Activated CD4-positive, alpha-beta T cell treated with anti-CD3 and anti-CD28 coated beads, Interleukin-10, Interleukin-2, amounts not matched to agents 100 ng/mL and 50 ng/mL, durations not matched to agents 16 hours and 8 hours (primary cell): ENCODE results near the gene RXFP2.

Experiments
- DNase-seq: peaks from one replicate; pipeline ENCODE4 v3.0.0-alpha.2; 2020

RXFP2 gene

DNA sequence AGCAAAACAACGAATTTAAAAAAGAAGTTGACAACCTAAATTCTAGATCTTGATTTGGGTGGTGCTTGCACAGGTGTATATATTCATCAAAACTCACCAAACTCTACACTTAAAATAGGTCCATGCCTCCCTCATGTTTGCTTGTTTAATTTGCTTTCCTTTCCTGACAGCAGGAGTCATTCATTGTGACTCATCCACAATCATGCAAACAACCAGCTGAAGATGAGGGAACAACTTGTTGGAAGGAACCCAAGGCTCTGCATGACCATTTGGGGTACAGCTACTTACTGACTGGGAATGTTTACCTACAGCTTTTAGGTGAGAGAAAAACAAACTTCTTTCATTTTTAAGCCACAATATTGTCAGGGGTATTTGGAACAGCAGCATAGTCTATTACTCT, 96.6 kb downstream of the RXFP2 start:
- DNase-seq = no peak

DNA sequence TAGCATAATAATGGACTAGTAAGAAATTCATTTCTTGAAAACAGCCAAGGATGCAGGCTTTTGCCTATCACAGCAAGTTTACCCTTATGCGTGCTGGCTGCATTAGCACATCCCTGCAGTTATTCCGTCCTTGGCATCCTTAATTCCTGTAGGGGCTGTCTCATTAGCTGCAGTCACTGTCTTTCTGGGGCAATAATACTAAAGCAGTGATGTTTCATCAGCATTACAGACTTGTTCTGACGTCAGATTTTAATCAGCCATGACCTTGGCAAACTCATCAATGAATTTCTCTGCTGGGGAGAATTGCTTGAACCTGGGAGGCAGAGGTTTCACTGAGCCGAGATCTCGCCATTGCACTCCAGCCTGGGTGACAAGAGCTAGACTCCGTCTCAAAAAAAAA, 103.7 kb downstream of the RXFP2 start:
- no peak for DNase-seq

DNA sequence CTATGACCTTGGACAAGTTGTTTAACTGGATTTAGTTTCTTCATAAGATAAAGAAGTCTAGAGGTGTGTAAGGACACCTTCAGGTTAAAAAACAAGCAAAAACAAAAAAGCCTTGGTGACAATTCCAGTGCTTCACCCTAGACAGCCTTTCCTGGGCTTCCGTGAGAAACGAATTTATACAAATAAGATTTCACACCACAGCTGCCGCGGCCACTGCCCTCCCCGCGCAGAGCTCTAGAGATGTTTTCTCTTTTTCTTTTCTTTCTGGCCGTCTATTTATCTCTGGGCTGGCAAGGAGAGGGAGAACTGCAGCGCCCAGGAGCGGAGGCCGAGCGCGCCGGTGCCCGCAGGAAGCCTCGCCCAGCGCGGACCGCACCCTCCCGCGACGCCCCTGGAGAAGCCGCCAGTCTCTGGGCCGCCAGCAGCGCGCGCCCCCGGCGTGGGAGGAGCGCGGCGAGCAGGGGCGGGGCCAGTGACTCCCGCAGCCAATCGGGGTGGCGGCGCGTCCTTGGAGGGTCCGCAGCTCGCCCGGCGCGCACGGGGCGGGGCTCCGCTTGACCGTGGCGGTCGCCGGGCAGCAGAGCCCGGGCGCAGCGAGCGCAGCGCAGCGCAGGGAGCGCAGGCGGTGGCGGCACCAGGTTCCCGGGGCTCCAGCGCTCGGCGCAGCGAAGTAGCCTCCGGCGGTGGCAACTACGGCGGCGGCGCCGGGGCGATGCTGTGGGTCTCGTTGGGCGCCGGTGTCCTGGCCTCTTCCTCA, 107.0 kb downstream of the RXFP2 start:
- DNase-seq = peak; percentile 86

DNA sequence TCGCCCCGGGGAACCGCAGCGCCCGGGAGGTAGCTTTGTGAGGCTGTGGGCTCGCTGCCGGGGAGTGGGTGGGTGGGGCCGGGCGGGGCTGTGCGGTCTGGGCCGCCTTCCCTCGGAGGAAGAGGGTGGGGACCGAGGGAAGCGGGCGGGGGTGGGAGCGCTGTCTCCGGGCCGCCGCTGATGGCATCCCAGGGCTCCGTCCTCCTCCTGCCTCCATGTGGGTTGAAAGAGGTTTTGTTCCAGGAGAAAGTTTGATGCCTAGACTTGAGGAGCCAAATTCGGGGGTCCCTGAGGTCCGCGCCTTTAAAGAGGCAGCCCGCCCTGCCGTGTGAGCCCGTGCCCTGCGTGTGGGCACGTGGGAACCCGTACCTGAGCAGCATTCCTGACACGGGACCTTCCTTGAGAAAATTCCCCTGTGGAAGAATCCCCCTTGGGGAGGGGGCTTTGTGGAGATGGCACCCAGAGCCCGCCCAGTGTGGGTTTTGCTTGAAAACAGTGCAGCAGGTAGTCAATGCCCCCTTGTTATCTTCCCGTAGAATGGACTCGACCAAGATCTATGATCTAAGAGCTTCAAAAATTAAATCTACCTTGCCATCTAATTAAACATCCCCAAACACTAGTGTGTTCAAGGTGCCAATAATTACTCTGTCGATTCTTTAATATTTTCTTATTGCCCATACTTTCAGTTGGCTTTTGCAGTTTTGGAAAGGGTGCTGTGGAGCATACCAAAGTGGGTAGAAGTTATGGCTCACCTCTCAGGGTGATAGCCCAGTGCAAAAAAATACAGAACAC, 107.8 kb downstream of the RXFP2 start:
- peak; percentile 11 for DNase-seq

DNA sequence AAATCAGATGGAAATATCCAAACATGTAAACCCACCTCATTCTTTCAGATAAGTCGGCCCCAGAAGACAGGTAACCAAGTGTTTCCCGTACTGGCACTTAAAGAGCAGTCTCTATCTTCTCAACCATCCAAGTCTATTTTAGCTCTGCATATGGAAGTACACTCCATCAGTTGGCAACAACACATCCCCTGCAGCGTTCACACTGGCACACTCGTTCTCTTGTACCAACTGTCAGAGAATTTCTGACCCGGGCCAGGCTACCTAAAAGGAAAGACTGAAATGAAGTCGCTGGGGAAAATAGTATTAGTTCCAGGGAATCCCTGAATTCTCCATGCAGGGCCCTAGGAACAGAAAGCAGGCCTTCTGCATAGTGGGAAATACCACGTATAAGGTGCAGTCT, 109.3 kb downstream of the RXFP2 start:
- DNase-seq = no peak

DNA sequence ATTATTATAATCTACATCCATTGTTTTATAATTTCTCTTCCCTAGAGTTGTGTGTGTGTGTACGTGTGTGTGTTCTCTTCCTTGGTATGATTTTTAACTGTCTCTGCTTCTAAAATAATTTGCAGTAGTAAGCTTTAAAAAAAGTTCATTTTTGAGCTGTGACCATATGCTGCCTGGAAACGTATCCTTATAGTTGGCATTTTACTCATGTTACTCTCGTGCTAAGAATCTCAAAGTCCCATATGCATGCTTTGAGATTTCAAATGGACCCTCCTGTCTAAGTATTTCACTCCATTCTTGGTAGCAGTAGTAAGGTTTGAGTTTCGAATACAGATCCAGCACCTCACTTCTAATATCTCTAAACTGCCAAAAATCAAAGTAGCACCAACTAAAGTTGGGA, 109.9 kb downstream of the RXFP2 start:
- DNase-seq = no peak

DNA sequence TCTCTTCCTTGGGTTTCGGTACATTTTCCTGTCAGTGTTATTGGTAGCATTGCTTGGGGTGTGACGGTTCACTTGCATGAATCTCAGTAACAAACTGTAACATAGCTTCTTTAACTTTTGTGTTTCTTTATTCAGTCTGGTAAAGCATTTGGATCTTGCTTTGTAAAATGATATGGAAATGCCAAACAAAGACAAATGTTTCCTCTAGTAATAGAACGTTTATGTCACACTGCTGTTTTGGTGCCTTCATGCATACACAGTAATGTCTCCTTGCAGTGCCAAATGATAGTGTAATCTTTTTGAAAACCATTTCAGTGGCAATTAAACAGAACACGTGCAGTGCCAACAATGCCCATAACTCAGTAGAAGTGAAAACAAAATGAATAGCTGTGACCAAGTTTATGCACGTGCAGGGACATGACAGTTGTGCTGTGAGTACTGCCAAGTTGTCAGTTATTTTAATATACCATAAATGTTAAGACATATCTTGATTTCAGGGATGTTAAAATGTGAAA, 110.8 kb downstream of the RXFP2 start:
- DNase-seq = no peak

DNA sequence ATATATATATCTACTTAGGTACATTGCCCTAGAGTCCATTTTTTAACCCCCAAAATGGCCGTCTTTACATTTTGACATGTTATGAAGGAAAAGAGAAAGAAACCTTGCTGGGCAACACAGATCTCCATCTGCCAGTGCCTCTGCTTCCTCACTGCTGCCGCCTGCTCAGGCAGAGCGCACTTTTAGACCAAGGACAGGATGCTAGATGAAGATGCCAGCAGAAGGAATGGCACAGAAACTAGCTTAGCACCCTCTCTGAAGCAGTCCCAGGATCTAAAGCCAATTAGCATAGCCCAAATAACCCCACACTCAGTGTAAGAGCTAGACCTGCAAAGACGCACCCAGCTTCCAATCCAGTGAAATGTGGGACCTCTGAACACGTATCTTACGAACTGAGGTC, 111.9 kb downstream of the RXFP2 start:
- no peak for DNase-seq
